Measurements from ENCODE around the gene KCND3. TPM values are rescaled to one million over a fixed set of nuclear protein-coding genes. Genes with fewer than 3 reads are reported as not detected.

KCND3 gene
- total RNA-seq, 1 donor from 2014 or later = under 0.01 TPM

DNA sequence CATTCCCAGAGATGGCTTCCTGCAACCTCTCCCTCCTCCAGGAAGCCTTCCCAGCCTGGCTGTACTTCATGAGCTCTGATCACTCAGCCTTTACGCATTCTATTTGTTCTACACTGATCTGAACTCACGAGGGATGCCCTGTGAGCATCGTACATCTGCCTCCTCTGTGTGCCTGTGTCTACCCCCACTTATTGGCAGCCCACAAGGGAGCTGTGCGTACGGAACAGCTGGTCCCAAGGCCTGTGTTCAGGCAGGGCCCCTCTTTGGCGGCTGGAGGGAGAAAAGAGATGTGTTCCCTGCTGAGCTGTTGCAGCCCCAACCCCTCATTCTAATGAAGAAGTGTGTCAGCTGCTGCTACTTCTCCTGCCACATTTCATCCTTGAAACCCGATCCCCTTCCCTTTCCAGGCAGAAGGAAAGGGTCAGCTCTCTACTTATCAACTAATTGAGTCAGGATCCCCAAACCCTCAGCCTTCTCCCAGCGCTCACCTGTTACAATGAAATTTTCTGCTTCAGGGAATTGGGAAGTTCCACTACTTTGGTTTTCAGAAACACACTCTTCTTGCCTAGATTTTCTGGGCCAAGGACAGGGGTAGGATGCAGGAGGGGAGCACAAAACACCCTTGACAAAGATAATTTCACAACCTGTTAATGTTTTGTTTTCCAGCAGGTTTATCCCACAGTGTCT is 253.5 kb downstream of the KCND3 start:
- Histone ChIP-seq H3K36me3 (ENCODE audit: control insufficient read depth, insufficient read depth, low read length) (no peaks in the 10 kb centered on the region), H3K27me3 (ENCODE audit: control insufficient read depth, insufficient read depth, low read length) (peaks cover 4% of the 10 kb centered on the region), H3K4me3 (ENCODE audit: low read depth, low read length) (no peak overlapping the region)
- no peak for DNase-seq (ENCODE audit: low read depth)
- TF ChIP-seq, protein P1, sequence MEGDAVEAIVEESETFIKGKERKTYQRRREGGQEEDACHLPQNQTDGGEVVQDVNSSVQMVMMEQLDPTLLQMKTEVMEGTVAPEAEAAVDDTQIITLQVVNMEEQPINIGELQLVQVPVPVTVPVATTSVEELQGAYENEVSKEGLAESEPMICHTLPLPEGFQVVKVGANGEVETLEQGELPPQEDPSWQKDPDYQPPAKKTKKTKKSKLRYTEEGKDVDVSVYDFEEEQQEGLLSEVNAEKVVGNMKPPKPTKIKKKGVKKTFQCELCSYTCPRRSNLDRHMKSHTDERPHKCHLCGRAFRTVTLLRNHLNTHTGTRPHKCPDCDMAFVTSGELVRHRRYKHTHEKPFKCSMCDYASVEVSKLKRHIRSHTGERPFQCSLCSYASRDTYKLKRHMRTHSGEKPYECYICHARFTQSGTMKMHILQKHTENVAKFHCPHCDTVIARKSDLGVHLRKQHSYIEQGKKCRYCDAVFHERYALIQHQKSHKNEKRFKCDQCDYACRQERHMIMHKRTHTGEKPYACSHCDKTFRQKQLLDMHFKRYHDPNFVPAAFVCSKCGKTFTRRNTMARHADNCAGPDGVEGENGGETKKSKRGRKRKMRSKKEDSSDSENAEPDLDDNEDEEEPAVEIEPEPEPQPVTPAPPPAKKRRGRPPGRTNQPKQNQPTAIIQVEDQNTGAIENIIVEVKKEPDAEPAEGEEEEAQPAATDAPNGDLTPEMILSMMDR (IDR thresholded peaks at IDR 0.05; ENCODE audit: insufficient read depth, low read length, poor library complexity, severe bottlenecking) = no peak

- Histone ChIP-seq H3K36me3 (ENCODE audit: control insufficient read depth, insufficient read depth, low read length) (no peaks in the 10 kb centered on the region), H3K4me3 (ENCODE audit: low read depth, low read length) (no peak overlapping the region), H3K27me3 (ENCODE audit: control insufficient read depth, insufficient read depth, low read length) (peaks cover 2% of the 10 kb centered on the region)
- DNase-seq (ENCODE audit: low read depth) = no peak
- TF ChIP-seq, protein P1 (IDR thresholded peaks at IDR 0.05; ENCODE audit: insufficient read depth, low read length, poor library complexity, severe bottlenecking) = no peak
These were observed 254.1 kb downstream of the KCND3 start for GRCh38 chr1:111735321-111735720.

- no peak for DNase-seq (ENCODE audit: low read depth)
- Histone ChIP-seq H3K27me3 (ENCODE audit: control insufficient read depth, insufficient read depth, low read length) (peaks cover 2% of the 10 kb centered on the region), H3K36me3 (ENCODE audit: control insufficient read depth, insufficient read depth, low read length) (no peaks in the 10 kb centered on the region), H3K4me3 (ENCODE audit: low read depth, low read length) (no peak overlapping the region)
- TF ChIP-seq, protein P1 (IDR thresholded peaks at IDR 0.05; ENCODE audit: insufficient read depth, low read length, poor library complexity, severe bottlenecking) = no peak
These were observed 254.6 kb downstream of the KCND3 start for GRCh38 chr1:111734856-111735255.

DNA sequence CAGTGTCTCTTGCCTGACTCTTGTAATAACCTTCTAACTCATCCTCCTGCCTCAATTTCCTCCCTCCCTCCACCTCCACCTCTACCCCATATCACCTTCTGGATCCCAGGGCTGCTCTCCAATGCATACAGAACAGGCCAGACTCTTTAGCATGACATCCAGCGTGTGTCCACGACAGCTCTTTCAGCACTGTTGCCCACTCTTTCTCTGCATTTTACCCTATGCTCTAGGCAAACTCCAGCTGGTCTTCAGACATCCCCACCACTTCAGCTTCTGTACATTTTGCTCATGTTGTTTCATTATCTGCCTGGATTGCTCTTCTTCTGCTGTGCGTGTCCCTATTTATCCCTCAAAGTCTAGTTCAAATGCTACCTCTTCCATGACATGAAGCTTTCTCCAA is 255.0 kb downstream of the KCND3 start:
- Histone ChIP-seq H3K4me3 (ENCODE audit: low read depth, low read length) (no peak overlapping the region), H3K36me3 (ENCODE audit: control insufficient read depth, insufficient read depth, low read length) (no peaks in the 10 kb centered on the region), H3K27me3 (ENCODE audit: control insufficient read depth, insufficient read depth, low read length) (peaks cover 2% of the 10 kb centered on the region)
- TF ChIP-seq, protein P1 (IDR thresholded peaks at IDR 0.05; ENCODE audit: insufficient read depth, low read length, poor library complexity, severe bottlenecking) = no peak
- no peak for DNase-seq (ENCODE audit: low read depth)

DNA sequence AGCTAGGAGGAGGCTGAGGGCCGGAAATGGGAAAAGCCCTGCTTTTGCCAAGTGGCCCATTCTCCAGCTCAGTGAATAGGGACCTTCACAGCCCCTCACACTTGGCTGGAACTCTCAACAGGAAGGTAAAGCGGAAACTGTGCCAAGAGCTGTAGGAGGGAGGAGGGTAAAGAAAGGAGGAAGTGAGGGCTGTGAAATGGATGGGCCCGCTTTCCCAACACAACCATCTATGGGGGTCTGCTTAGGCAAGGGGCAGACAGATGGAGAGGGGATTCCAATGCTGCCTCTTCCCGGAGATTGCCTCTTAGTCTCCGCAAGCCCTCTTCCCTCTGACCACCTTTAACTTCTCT is 255.5 kb downstream of the KCND3 start:
- DNase-seq (ENCODE audit: low read depth) = no peak
- no peaks in the 10 kb centered on the region for H3K36me3 ChIP-seq (ENCODE audit: control insufficient read depth, insufficient read depth, low read length)
- peaks cover 2% of the 10 kb centered on the region for H3K27me3 ChIP-seq (ENCODE audit: control insufficient read depth, insufficient read depth, low read length)
- TF ChIP-seq, protein P1 (IDR thresholded peaks at IDR 0.05; ENCODE audit: insufficient read depth, low read length, poor library complexity, severe bottlenecking) = no peak
- no peak overlapping the region for H3K4me3 ChIP-seq (ENCODE audit: low read depth, low read length)

Data from kidney epithelial cell (primary cell).